Spleen (tissue), 11 donors: Measurements from ENCODE around the gene LTF. TPM values are rescaled to one million over a fixed set of nuclear protein-coding genes. Genes with fewer than 3 reads are reported as not detected.
A peak's percentile ranks its signal among the peaks of the same experiment; 100 is the strongest.

Experiments
- DNase-seq: peaks from one replicate; pipeline ENCODE4 v3.0.0-alpha.2; 2020
- H3K27ac ChIP-seq, 8 donors: fragments of 200-600 bp; sonication (generic) in 7 of 8; 1 replicate in 4 of 8; 2 replicates in 4 of 8; pipeline versions ENCODE4 v1.5.0 to v1.8.0; 2016 to 2021; ENCODE audit warnings: inconsistent platforms in 4 of 8, mild to moderate bottlenecking in 4 of 8, moderate library complexity in 1 of 8
- H3K27me3 ChIP-seq, 7 donors: fragments of 200-600 bp; sonication (generic) in 6 of 7; replicated peaks in 1 of 7; 1 replicate in 4 of 7; 2 replicates in 3 of 7; pipeline versions ENCODE4 v1.5.0 to v1.8.0; 2016 to 2021; ENCODE audit warnings: inconsistent platforms in 3 of 7, mild to moderate bottlenecking in 1 of 7
- H3K36me3 ChIP-seq, 6 donors: fragments of 200-600 bp; sonication (generic) in 5 of 6; 1 replicate in 4 of 6; 2 replicates in 2 of 6; pipeline versions ENCODE4 v1.5.0 to v1.8.0; 2016 to 2021; ENCODE audit warnings: inconsistent platforms in 2 of 6
- H3K4me1 ChIP-seq, 6 donors: fragments of 200-600 bp; sonication (generic) in 5 of 6; 1 replicate in 3 of 6; 2 replicates in 3 of 6; pipeline versions ENCODE4 v1.5.0 to v1.8.0; 2016 to 2021; ENCODE audit warnings: inconsistent platforms in 3 of 6
- H3K4me3 ChIP-seq, 8 donors: fragments of 200-600 bp; sonication (generic) in 7 of 8; 1 replicate in 4 of 8; 2 replicates in 4 of 8; pipeline versions ENCODE4 v1.5.0 to v1.8.0; 2016 to 2021; ENCODE audit warnings: inconsistent platforms in 4 of 8, mild to moderate bottlenecking in 4 of 8, moderate library complexity in 2 of 8
- H3K9me3 ChIP-seq, 8 donors: fragments of 200-600 bp; sonication (generic) in 7 of 8; 1 replicate in 4 of 8; 2 replicates in 4 of 8; pipeline versions ENCODE4 v1.5.0 to v1.8.0; 2016 to 2021; ENCODE audit warnings: inconsistent platforms in 4 of 8
- POLR2A ChIP-seq, 3 donors: fragments of 450-650 bp; IDR thresholded peaks; one replicate each; pipeline ENCODE4 v1.5.1; 2017; ENCODE audit warnings: antibody characterized with exemption in 3 of 3, mild to moderate bottlenecking in 1 of 3
- POLR2AphosphoS5 ChIP-seq, 3 donors: sonication (generic); formaldehyde crosslinking; IDR thresholded peaks; one replicate each; pipeline ENCODE4 v1.5.1; 2017; ENCODE audit warnings: antibody characterized with exemption in 3 of 3
- WGBS, 5 donors: extraction: QIAGEN DNeasy Blood & Tissue Kit in 3 of 5; methylation state at CpG; one replicate each; pipeline versions ENCODE4 v1.1.5 to v1.1.7; 2013 to 2018; 5-methylcytosine and 5-hydroxymethylcytosine counted together
- intact Hi-C: fragments of 100-400 bp; cut with DNase I; formaldehyde crosslinking; loops from one replicate; pipeline ENCODE4 v1.15.0; 2023; ENCODE audit warnings: low total_unique reads
- polyA plus RNA-seq, 3 donors: library from polyadenylated mRNA; stranded (reverse); fragments of 200-250 nt; gene quantifications; one replicate each; pipeline ENCODE4 v1.2.1, GENCODE V29; 2013
- total RNA-seq, 7 donors: library from RNA; depleted of rRNA in 3 of 7; stranded (reverse); fragments of >200 nt in 3 of 7; fragmentation: NEBNext Ultra II Directional in 4 of 7; extraction: Animal tissue kit (Norgen Biotek cat#: 25700) in 4 of 7; gene quantifications; one replicate each; pipeline versions ENCODE4 v1.1.0 to v1.2.1, GENCODE V29; 2016 to 2021
- TF ChIP-seq, protein P1 (sequence below), 11 experiments: fragments of 200-600 bp in 7 of 11; fragments of 450-650 bp in 4 of 11; sonication (generic) in 4 of 11; IDR thresholded peaks in 8 of 11; conservative IDR thresholded peaks in 3 of 11; 1 replicate in 7 of 11; 2 replicates in 4 of 11; pipeline versions ENCODE4 v1.4.0 to v1.8.0; 2016 to 2021; ENCODE audit warnings: antibody characterized with exemption in 11 of 11, inconsistent platforms in 4 of 11, mild to moderate bottlenecking in 1 of 11
- donor health status: healthy with polysubstance abuse.
- donor health status: DM: no; HTN: no; CAD: no; lungs with moderate emphysema.
- donor health status: DM: no; HTN: no; CAD: no.
- donor health status: Bipolar disorder and iron deficiency.
- donor health status: healthy.
- donor health status: DM: no; HTN: no; CAD: no.
- donor health status: DM: yes; HTN: yes; CAD: no.

Gene LTF
- total and polyA plus RNA-seq, 10 donors: 15.2 to 598 (median 56.0) TPM

DNA sequence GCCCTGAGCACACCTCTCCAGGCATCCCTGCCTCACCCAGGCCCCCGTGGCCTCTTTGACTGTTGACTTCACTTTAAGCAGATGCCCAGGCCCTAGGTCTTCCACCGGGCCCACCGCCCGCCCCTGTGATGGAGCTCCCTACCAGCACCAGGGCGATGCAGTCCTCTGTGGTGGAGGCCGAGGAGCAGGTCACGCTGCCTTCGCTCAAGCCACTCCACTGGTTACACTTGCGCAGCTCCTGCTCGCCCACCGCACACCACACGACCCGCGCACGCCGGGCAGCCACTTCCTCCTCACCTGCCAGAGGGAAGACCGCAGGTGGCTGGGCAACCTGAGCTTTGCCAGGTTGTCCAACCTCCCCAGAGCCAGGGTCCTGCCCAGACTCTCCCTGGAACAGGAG lies 16.0 kb downstream of the LTF start:
- H3K4me1 ChIP-seq: peaks cover 0 to 12% (median 3%) of the 10 kb centered on the region in 6 donors
- H3K4me3 ChIP-seq: no peak overlapping the region
- 88 to 94% (median 92%) methylated on average over 14 to 17 of the region's 17 CpGs for WGBS, 5 donors
- peaks cover 0 to 5% (median 0%) of the 10 kb centered on the region in 7 donors for H3K27me3 ChIP-seq
- intact Hi-C loops: no loop called here
- TF ChIP-seq POLR2AphosphoS5 (IDR thresholded peaks at IDR 0.05) (no peak), POLR2A (IDR thresholded peaks at IDR 0.05) (no peak)
- TF ChIP-seq, protein P1, sequence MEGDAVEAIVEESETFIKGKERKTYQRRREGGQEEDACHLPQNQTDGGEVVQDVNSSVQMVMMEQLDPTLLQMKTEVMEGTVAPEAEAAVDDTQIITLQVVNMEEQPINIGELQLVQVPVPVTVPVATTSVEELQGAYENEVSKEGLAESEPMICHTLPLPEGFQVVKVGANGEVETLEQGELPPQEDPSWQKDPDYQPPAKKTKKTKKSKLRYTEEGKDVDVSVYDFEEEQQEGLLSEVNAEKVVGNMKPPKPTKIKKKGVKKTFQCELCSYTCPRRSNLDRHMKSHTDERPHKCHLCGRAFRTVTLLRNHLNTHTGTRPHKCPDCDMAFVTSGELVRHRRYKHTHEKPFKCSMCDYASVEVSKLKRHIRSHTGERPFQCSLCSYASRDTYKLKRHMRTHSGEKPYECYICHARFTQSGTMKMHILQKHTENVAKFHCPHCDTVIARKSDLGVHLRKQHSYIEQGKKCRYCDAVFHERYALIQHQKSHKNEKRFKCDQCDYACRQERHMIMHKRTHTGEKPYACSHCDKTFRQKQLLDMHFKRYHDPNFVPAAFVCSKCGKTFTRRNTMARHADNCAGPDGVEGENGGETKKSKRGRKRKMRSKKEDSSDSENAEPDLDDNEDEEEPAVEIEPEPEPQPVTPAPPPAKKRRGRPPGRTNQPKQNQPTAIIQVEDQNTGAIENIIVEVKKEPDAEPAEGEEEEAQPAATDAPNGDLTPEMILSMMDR (IDR thresholded peaks at IDR 0.05 in 8 of 11, conservative IDR thresholded peaks at IDR 0.05 in 3 of 11): no peak
- no peak for DNase-seq
- no peaks in the 10 kb centered on the region for H3K9me3 ChIP-seq
- peak overlapping the region in 1 of 8 donors; percentile 13 for H3K27ac ChIP-seq
- peaks cover 0 to 99% (median 7%) of the 10 kb centered on the region in 6 donors for H3K36me3 ChIP-seq

DNA sequence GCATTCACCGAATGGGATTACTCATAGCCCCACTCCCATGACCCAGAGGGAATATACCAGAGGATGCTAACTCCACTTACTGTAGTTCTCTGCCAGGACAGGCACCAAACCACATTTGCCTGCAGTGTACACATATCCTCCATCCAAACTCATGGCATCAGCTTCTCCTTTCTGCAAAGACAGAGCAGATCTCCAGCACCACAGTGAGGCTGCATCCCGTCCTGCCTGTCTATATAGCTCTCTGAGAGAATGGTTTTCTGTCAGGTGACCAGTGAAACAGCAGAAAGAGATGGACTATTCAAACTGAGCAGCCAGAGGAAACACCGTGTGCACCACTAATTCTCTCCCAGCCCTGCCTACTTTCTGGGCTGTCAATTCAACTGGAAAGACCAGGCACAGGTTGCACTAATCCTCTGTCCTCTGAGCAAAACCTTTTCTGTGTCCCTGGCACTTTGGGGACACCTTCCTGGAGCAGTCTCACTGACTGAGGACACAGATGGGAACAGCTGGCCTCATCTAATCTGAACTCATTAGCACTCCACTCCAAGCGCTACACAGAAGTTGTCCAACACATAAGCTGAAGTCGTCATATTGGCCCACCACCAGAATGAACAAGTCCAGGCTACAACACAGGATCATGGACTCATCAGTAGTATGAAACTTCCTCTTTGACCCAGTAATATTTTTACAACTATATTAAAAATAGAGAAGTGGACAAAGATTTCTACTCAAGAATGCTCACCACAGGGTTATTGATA lies 17.3 kb downstream of the LTF start:
- intact Hi-C loops: no loop called here
- Histone ChIP-seq H3K36me3 (peaks cover 0 to 97% (median 12%) of the 10 kb centered on the region in 6 donors), H3K27ac (no peak overlapping the region)

DNA sequence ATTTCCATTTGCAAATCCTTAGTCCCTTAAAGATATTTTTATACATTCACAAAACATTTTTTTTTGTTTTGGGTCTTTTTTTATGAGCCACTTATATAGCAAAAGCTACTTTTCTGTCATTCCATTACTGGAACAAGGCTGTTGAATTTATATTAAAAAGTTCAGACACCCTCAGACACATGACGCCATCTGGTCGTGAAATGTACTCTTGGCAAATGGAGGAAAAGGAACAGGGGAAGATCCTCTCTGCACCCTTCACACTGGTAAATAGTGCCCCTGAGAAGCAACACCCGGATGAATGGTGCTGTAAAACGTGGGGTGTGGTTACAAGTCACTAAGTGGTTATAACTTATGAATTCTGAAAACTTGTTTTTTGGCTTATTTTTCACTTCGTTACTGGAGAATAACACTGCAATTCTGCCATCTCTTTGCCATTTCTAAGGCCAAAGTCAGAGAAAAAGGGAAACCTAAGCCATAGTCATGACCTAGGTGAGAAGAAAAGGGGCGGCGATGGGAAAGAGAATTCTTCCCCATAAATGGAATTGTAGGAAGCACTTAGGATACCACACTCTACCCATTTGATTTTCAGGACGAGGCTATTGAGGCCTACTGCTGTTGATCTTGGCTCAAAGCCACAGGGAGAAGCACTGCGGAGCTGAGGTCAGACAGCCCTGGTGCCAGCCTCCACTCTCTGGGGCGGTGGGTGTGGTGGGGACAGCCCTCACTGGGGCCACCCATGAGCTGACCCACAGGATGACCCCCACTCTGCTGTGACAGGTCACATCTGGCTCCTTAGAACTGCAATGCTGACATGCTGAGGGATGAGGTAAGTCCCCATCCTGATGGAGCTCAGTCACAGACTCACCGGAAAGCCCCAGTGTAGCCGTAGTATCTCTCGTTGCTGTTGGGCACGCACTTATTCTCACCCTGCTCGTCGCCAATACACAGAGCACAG lies 21.9 kb downstream of the LTF start:
- intact Hi-C loops: no loop called here
- Histone ChIP-seq H3K9me3 (no peaks in the 10 kb centered on the region), H3K4me3 (no peak overlapping the region), H3K4me1 (peaks cover 0 to 39% (median 20%) of the 10 kb centered on the region in 6 donors), H3K36me3 (peaks cover 0 to 95% (median 5%) of the 10 kb centered on the region in 6 donors), H3K27ac (peak overlapping the region in 2 of 8 donors; percentile 14 to 36), H3K27me3 (no peaks in the 10 kb centered on the region)
- TF ChIP-seq POLR2AphosphoS5 (IDR thresholded peaks at IDR 0.05) (peak in 1 of 3 donors; percentile 27), POLR2A (IDR thresholded peaks at IDR 0.05) (no peak)
- TF ChIP-seq, protein P1 (IDR thresholded peaks at IDR 0.05 in 8 of 11, conservative IDR thresholded peaks at IDR 0.05 in 3 of 11): peak in 7 of 11 experiments; percentile 38 to 88 (median 64)
- WGBS, 5 donors: 68 to 86% (median 72%) methylated on average over 15 to 16 of the region's 16 CpGs
- DNase-seq: no peak

More for the DNA sequence above, 17.3 kb downstream of the LTF start:
- H3K27me3 ChIP-seq: peaks cover 0 to 5% (median 0%) of the 10 kb centered on the region in 7 donors
- H3K9me3 ChIP-seq: no peaks in the 10 kb centered on the region
- H3K4me3 ChIP-seq: no peak overlapping the region
- H3K4me1 ChIP-seq: peaks cover 0 to 19% (median 6%) of the 10 kb centered on the region in 6 donors
- WGBS, 5 donors: 53 to 68% (median 61%) methylated on average over 5 of the region's 5 CpGs
- no peak for DNase-seq
- no peak for TF ChIP-seq POLR2A (IDR thresholded peaks at IDR 0.05)
- TF ChIP-seq, protein P1 (IDR thresholded peaks at IDR 0.05 in 8 of 11, conservative IDR thresholded peaks at IDR 0.05 in 3 of 11): no peak
